Effector memory CD4-positive, alpha-beta T cell (primary cell): ENCODE measurements around the gene FADS6.

Source experiments
- DNase-seq, 3 donors: peaks; one replicate each; pipeline ENCODE4 v3.0.0-alpha.2; 2020
- H3K27ac ChIP-seq: 2 replicates; pipeline ENCODE4 v1.7.0; 2013; ENCODE audit warnings: mild to moderate bottlenecking, low read length, moderate library complexity; ENCODE audit not compliant: insufficient read depth, poor library complexity, severe bottlenecking
- H3K27me3 ChIP-seq: replicated peaks from 2 replicates; pipeline ENCODE4 v1.7.0; 2013; ENCODE audit warnings: mild to moderate bottlenecking, low read length; ENCODE audit not compliant: insufficient read depth, control insufficient read depth, poor library complexity, severe bottlenecking
- H3K36me3 ChIP-seq: 2 replicates; pipeline ENCODE4 v1.7.0; 2013; ENCODE audit warnings: mild to moderate bottlenecking, low read length, moderate library complexity; ENCODE audit not compliant: control insufficient read depth, insufficient read depth
- H3K4me1 ChIP-seq: 2 replicates; pipeline ENCODE4 v1.7.0; 2013; ENCODE audit warnings: low read length, mild to moderate bottlenecking; ENCODE audit not compliant: control insufficient read depth, insufficient read depth, poor library complexity, severe bottlenecking
- H3K4me3 ChIP-seq: 2 replicates; pipeline ENCODE4 v1.7.0; 2013; ENCODE audit warnings: low read length, low read depth, mild to moderate bottlenecking; ENCODE audit not compliant: insufficient read depth, poor library complexity, severe bottlenecking
- H3K9me3 ChIP-seq: 2 replicates; pipeline ENCODE4 v1.7.0; 2013; ENCODE audit warnings: mild to moderate bottlenecking, low read length, moderate library complexity; ENCODE audit not compliant: control insufficient read depth

The FADS6 gene

DNA sequence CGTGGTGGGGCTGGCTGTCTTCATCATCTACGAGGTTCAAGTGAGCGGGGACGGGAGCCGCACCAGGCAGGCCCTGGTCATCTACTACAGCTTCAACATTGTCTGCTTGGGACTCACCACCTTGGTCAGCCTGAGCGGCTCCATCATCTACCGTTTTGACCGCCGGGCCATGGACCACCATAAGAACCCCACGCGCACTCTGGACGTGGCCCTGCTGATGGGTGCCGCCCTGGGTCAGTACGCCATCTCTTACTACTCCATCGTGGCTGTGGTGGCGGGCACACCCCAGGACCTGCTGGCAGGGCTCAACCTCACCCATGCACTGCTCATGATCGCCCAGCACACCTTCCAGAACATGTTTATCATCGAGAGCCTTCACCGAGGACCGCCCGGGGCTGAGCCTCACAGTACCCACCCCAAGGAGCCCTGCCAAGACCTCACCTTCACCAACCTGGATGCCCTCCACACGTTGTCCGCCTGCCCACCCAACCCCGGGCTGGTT is 37.2 kb upstream of the FADS6 start:
- DNase-seq = no peak
- Histone ChIP-seq H3K4me3 (no peak overlapping the region), H3K27me3 (peaks cover 21% of the 10 kb centered on the region), H3K9me3 (no peaks in the 10 kb centered on the region), H3K27ac (no peak overlapping the region), H3K36me3 (no peaks in the 10 kb centered on the region), H3K4me1 (no peaks in the 10 kb centered on the region)

DNA sequence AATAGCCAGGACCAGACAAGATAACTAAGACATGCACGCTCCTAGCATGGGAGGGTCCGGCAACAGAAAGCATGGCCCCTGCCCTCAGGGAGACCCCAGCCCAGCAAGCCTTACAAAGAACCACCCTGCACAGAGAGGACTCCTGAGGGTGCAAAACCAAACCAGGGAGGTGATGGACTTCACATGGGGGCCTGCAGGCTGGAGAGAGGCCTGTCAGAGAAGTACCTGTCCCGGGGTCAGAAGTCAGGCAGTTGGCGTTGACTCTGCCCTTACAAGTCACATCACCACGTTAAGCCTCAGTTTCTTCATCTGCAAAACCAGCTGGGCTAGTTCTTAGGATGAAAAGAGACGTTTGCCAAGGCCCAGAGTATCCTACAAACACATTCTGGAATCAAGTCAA is 35.4 kb upstream of the FADS6 start:
- Histone ChIP-seq H3K27me3 (peaks cover 26% of the 10 kb centered on the region), H3K36me3 (no peaks in the 10 kb centered on the region), H3K4me1 (peaks cover 8% of the 10 kb centered on the region), H3K9me3 (no peaks in the 10 kb centered on the region), H3K4me3 (no peak overlapping the region), H3K27ac (no peak overlapping the region)
- DNase-seq = no peak

DNA sequence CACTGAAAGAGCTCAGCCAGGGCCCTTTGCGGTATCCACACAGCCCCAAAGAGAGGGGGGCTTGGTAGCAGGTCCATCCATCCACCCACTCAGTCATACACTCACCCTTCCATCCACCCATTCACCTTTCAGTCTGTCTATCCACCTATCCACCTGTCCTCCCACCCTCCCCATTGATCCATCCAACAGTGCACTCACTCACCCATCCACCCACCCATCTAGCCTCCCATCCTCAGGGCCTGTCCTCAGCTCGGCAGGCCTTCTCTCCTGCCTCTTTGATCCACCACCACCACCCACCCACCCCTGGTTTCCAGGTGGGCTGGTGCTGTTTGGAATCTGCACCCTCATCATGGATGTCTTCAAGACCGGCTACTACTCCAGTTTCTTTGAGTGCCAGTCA is 31.8 kb upstream of the FADS6 start:
- Histone ChIP-seq H3K4me1 (peaks cover 22% of the 10 kb centered on the region), H3K27ac (no peak overlapping the region), H3K9me3 (no peaks in the 10 kb centered on the region), H3K4me3 (no peak overlapping the region), H3K27me3 (peaks cover 32% of the 10 kb centered on the region), H3K36me3 (no peaks in the 10 kb centered on the region)
- no peak for DNase-seq

DNA sequence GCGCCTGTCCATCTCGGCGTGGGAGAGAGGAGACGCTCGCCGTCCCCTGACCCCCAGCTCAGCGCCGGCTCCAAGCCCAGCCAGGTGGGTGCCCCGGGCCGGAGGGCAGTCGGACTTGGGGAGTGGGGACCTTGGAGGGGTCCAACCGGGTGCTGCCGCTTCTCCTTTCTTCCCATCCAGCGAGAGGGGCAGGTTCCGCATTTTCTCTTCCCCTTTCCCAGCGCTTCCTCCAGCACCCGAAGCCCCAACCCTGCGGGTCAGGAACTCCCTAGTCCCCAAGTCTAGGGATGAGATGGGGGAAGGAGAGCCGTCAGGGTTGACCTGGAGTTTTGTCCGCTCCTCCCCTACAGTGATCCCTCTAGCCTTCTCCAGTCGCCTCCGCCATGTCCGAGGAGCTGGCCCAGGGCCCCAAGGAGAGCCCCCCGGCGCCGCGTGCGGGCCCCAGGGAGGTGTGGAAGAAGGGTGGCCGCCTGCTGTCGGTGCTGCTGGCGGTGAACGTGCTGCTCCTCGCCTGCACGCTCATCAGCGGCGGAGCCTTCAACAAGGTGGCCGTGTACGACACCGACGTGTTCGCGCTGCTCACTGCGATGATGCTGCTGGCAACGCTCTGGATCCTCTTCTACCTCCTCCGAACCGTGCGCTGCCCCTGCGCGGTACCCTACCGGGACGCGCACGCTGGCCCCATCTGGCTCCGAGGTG is 31.0 kb upstream of the FADS6 start, which contains the start of gene OTOP2:
TSS of gene OTOP2 (plus strand) at position 24 of the 699 bp plus-strand sequence. CDS start at position 384, 360 bp downstream.
- H3K27ac ChIP-seq = no peak within 1 kb of the TSS
- H3K4me3 ChIP-seq = peak within 1 kb of the TSS; percentile 37
- H3K9me3 ChIP-seq = no peaks in the 10 kb centered on the region
- peaks cover 22% of the 10 kb centered on the region for H3K4me1 ChIP-seq
- DNase-seq = no peak
- peaks cover 32% of the 10 kb centered on the region for H3K27me3 ChIP-seq
- no peaks in the 10 kb centered on the region for H3K36me3 ChIP-seq

DNA sequence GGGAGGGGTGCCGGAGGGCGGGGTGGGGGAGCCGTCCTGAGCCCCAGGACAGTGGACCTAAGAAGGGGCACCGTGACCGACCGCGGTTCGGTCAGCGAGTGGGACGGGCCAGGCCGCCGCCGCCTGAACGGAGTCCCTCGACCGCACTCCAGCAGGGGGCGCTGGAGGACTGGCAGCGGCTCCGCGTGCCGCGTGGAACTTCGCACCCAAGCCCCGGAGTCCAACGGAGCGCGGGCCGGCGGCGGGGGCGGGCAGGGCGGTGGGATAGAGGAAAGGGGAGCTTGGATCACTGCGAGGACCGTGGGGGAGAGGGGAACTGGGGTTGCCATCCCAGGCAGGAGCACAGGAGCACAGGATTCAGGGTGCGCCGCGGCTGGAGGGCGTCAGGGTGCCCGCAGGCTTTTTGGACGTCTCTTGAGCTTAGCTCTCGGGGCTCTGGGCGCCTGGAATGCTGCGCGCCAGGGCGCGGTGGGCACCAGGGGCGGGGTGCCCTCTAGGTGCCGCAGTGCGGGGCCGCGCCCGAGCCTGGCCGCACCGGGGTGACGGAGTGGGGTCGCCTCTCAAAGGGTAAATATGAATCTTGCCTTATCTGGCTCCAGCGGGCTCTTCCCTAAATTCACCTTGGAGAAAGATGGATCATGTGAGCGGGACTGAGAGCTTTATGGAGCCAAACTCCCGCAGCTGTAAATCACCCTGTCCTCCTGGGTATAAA is 30.3 kb upstream of the FADS6 start:
- peak; percentile 30 to 46 (median 37) for DNase-seq
- peaks cover 32% of the 10 kb centered on the region for H3K27me3 ChIP-seq
- no peaks in the 10 kb centered on the region for H3K36me3 ChIP-seq
- H3K9me3 ChIP-seq = no peaks in the 10 kb centered on the region
- peak overlapping the region; percentile 37 for H3K4me3 ChIP-seq
- H3K4me1 ChIP-seq = peaks cover 22% of the 10 kb centered on the region
- H3K27ac ChIP-seq = no peak overlapping the region

DNA sequence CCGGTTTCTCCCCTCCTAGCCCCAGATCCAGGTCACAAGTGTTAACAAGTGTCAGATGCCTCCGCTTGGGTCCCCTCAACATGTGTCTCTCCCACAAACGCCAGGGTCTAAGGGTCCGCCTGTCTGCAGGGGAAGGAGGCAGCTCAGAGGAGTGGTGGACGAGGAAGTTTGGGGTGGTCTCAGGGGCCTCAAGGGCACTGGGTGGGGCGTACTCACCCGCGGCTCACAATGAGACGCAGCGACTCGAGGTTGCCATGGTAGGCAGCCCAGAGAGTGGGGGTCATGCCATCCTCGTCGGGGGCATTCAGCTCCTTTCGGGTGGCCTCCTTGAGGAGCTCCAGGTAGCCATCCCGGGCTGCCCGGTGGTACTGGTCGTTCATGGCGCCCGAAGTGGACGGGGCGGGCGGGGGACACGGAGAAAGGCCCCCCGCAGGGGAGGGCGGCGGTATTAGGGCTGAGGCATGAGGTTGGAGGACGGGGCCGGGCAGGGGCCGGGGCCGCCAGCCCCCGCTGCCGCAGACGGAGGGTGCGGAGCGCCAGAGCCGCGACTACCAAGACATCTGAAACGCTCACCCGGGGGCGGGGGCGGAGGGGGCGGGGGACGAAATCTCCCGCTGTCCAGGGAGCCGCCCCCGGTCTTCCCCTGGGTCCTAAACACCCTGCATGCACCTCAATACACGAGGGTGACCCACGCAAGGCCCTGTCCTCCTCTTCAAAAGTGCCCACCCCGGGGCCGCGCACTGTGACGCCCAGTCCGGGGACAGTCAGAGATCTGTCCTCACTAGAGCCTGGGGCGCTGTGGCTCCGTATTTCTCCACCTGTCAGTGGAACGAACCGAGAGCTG is 29.5 kb upstream of the FADS6 start, which contains the start of gene USH1G:
TSS of gene USH1G (minus strand) at position 562 of the 844 bp plus-strand sequence. CDS start at position 380, 182 bp downstream.
- DNase-seq = no peak

DNA sequence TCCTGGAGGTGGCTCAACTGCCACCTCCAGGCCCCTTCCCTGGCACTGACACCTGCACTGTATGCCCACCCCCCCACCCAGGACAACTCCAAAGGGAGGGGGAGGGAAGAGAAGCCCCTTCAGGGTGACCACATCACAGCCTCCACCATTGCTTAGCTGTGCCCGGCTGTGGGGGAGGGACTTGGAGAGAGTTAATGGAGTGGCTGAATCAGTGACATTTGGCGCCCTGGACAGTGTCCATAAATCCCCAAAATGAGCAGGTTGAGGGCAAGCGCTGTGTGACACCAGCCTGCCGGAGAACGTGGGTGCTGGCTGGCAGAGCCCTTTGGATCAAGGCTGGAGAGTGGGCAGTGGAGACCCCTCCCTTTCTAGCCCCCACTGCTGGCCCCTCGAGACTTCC is 28.7 kb upstream of the FADS6 start:
- H3K27ac ChIP-seq = no peak overlapping the region
- peaks cover 32% of the 10 kb centered on the region for H3K27me3 ChIP-seq
- DNase-seq = no peak
- H3K4me1 ChIP-seq = peaks cover 22% of the 10 kb centered on the region
- no peak overlapping the region for H3K4me3 ChIP-seq
- H3K36me3 ChIP-seq = no peaks in the 10 kb centered on the region
- H3K9me3 ChIP-seq = no peaks in the 10 kb centered on the region

More for the DNA sequence above, 29.5 kb upstream of the FADS6 start, which contains the start of gene USH1G:
- Histone ChIP-seq H3K9me3 (no peaks in the 10 kb centered on the region), H3K27ac (no peak within 1 kb of the TSS), H3K27me3 (peaks cover 32% of the 10 kb centered on the region), H3K4me3 (peak within 1 kb of the TSS; percentile 37), H3K4me1 (peaks cover 22% of the 10 kb centered on the region), H3K36me3 (no peaks in the 10 kb centered on the region)

DNA sequence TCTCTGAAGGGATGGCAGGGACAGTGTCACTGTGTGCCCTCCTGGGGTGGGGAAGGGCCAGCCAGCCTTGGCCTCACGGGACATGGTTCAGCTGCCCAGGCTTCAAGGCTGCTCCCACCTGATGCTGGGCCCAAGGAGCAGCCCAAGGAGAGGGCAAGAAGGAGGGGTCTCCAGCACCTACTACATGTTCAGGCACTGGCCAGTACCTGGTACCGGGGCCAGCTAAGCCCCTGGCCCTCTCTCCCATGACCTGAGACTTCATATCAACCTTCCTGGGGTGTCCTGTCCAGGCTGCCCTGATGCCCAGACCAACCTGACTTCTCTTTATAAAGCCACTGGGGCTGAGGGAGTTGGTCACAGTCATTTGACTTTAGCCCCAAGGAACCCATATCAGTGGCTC is 28.3 kb upstream of the FADS6 start:
- H3K27ac ChIP-seq = no peak overlapping the region
- no peak overlapping the region for H3K4me3 ChIP-seq
- H3K36me3 ChIP-seq = no peaks in the 10 kb centered on the region
- DNase-seq = no peak
- peaks cover 32% of the 10 kb centered on the region for H3K27me3 ChIP-seq
- H3K9me3 ChIP-seq = no peaks in the 10 kb centered on the region
- peaks cover 22% of the 10 kb centered on the region for H3K4me1 ChIP-seq

DNA sequence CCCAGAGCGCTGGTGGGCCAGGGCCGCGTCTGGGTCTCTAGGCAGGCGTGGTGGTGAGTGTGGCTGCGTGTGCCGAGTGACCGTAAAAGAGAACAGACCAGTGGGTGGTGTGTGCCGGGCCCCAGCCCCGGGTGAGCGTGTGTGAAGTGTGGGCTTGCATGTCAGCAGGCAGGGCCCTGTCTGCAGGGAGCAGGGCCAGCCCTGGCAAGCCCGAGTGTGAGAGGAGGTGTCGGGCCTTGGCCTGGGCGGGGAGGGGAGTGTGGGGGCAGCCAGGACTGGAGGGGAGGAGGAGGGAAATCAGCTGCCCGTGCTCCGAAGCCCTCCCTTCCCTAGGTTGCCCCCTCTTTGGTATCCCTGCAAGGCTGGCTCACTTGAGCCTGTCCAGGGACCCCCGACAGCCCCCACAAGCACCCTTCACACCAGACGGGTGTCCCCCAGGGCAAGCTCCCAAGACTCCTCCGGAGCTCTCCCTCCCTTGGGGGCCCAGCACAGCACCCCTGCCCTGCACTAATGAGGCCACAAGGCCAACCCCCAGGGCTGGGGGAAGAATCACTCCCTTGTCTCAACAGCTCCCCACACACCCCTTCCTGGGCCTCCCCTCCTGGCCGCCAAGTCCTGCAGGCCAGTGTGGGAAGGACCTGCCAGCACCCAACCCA is 27.7 kb upstream of the FADS6 start:
- H3K27me3 ChIP-seq = peaks cover 32% of the 10 kb centered on the region
- no peaks in the 10 kb centered on the region for H3K9me3 ChIP-seq
- H3K27ac ChIP-seq = no peak overlapping the region
- no peak for DNase-seq
- no peaks in the 10 kb centered on the region for H3K36me3 ChIP-seq
- H3K4me3 ChIP-seq = no peak overlapping the region
- H3K4me1 ChIP-seq = peaks cover 22% of the 10 kb centered on the region
